MM.1S (cell line): Measurements from ENCODE around the gene COLEC12.

Experiments
- CTCF ChIP-seq: fragments of 300-600 bp; sonication (generic); IDR thresholded peaks from 2 replicates; pipeline ENCODE4 v1.5.1; 2016; ENCODE audit warnings: antibody characterized with exemption, low read length, mixed read lengths
- EZH2 ChIP-seq: fragments of 300-600 bp; sonication (generic); optimal IDR thresholded peaks from 2 replicates; pipeline ENCODE3; 2017; ENCODE audit warnings: low read depth, mild to moderate bottlenecking, antibody characterized with exemption, low read length, mixed read lengths
- EZH2phosphoT487 ChIP-seq: fragments of 300-600 bp; sonication (generic); IDR thresholded peaks from 2 replicates; pipeline ENCODE4 v1.6.1; 2018; ENCODE audit warnings: antibody characterized with exemption, low read length

- TF ChIP-seq EZH2phosphoT487 (no peak), CTCF (no peak), EZH2 (no peak)
Observed at GRCh38 chr18:524466-524865, 24.0 kb upstream of the COLEC12 start.
